Measurements from ENCODE around the gene AGO4.
"Not testable (repeated sequence)": the region's sequence is repeated elsewhere in the genome, so short reads cannot be mapped to it uniquely, and the experiment has no call there.

The AGO4 gene

GRCh38 chr1:35810096-35810881, 2.5 kb downstream of the AGO4 start:
- no peak for DNase-seq (ENCODE audit: low spot score)

GRCh38 chr1:35812754-35813153, 4.9 kb downstream of the AGO4 start:
- not testable (repeated sequence) for DNase-seq (ENCODE audit: low spot score)

- DNase-seq (ENCODE audit: low spot score) = no peak
These were observed 17.4 kb downstream of the AGO4 start for GRCh38 chr1:35825255-35825654.

GRCh38 chr1:35832276-35832905, 24.6 kb downstream of the AGO4 start:
- DNase-seq (ENCODE audit: low spot score) = no peak

- DNase-seq (ENCODE audit: low spot score) = no peak
These were observed 25.6 kb downstream of the AGO4 start for GRCh38 chr1:35833395-35833794.

GRCh38 chr1:35834218-35834617, 26.4 kb downstream of the AGO4 start:
- no peak for DNase-seq (ENCODE audit: low spot score)

- no peak for DNase-seq (ENCODE audit: low spot score)
These were observed 27.6 kb downstream of the AGO4 start for GRCh38 chr1:35835398-35835797.

- DNase-seq (ENCODE audit: low spot score) = no peak
These were observed 28.9 kb downstream of the AGO4 start for GRCh38 chr1:35836734-35837133.

GRCh38 chr1:35838693-35839245, 31.0 kb downstream of the AGO4 start:
- DNase-seq (ENCODE audit: low spot score) = no peak

GRCh38 chr1:35844826-35845225, 37.0 kb downstream of the AGO4 start:
- no peak for DNase-seq (ENCODE audit: low spot score)

GRCh38 chr1:35845766-35846165, 38.0 kb downstream of the AGO4 start:
- DNase-seq (ENCODE audit: low spot score) = no peak

- DNase-seq (ENCODE audit: low spot score) = no peak
These were observed 40.2 kb downstream of the AGO4 start for GRCh38 chr1:35847935-35848565.

- DNase-seq (ENCODE audit: low spot score) = no peak
These were observed 42.2 kb downstream of the AGO4 start for GRCh38 chr1:35850051-35850450.

- DNase-seq (ENCODE audit: low spot score) = no peak
These were observed 42.9 kb downstream of the AGO4 start for GRCh38 chr1:35850716-35851115.

GRCh38 chr1:35851132-35851869, 43.5 kb downstream of the AGO4 start:
- DNase-seq (ENCODE audit: low spot score) = no peak

GRCh38 chr1:35852241-35852640, 44.4 kb downstream of the AGO4 start:
- no peak for DNase-seq (ENCODE audit: low spot score)

- no peak for DNase-seq (ENCODE audit: low spot score)
These were observed 47.3 kb downstream of the AGO4 start for GRCh38 chr1:35854989-35855700.

- DNase-seq (ENCODE audit: low spot score) = no peak
These were observed 49.1 kb downstream of the AGO4 start for GRCh38 chr1:35856964-35857363.

- no peak for DNase-seq (ENCODE audit: low spot score)
These were observed 50.0 kb downstream of the AGO4 start for GRCh38 chr1:35857830-35858229.

- no peak for DNase-seq (ENCODE audit: low spot score)
These were observed 52.9 kb downstream of the AGO4 start for GRCh38 chr1:35860696-35861095.

- DNase-seq (ENCODE audit: low spot score) = no peak
These were observed 55.3 kb downstream of the AGO4 start for GRCh38 chr1:35863136-35863535.

All from HuH-7.5 (cell line).